Spleen (tissue), 7 donors: Measurements from ENCODE around the gene NPIPB2.
"Not testable (repeated sequence)": the region's sequence is repeated elsewhere in the genome, so short reads cannot be mapped to it uniquely, and the experiment has no call there.

ENCODE experiments used
- CTCF ChIP-seq, 11 experiments: fragments of 200-600 bp in 7 of 11; fragments of 450-650 bp in 4 of 11; sonication (generic) in 4 of 11; IDR thresholded peaks in 8 of 11; conservative IDR thresholded peaks in 3 of 11; 1 replicate in 7 of 11; 2 replicates in 4 of 11; pipeline versions ENCODE4 v1.4.0 to v1.8.0; 2016 to 2021; ENCODE audit warnings: antibody characterized with exemption in 11 of 11, inconsistent platforms in 4 of 11, mild to moderate bottlenecking in 1 of 11
- POLR2AphosphoS5 ChIP-seq, 3 donors: sonication (generic); formaldehyde crosslinking; IDR thresholded peaks; one replicate each; pipeline ENCODE4 v1.5.1; 2017; ENCODE audit warnings: antibody characterized with exemption in 3 of 3
- donor health status: DM: no; HTN: no; CAD: no; lungs with moderate emphysema.
- donor health status: DM: no; HTN: no; CAD: no.
- donor health status: DM: no; HTN: no; CAD: no.

GRCh38 chr16:11970292-11970691 is 28.4 kb upstream of the NPIPB2 start:
- TF ChIP-seq CTCF (IDR thresholded peaks at IDR 0.05 in 8 of 11, conservative IDR thresholded peaks at IDR 0.05 in 3 of 11); POLR2AphosphoS5 (IDR thresholded peaks at IDR 0.05): not testable (repeated sequence)
